GM23338 (cell line): Measurements from ENCODE around the gene TPK1. TPM values are rescaled to one million over a fixed set of nuclear protein-coding genes. Genes with fewer than 3 reads are reported as not detected.

ENCODE experiments used
- ATAC-seq: fragments of 200-7000 bp; cut with Tn5 transposase; 3 replicates; pipeline ENCODE4 v1.9.1; 2020
- DNase-seq: peaks from one replicate; pipeline ENCODE4 v3.0.0-alpha.2; 2015; ENCODE audit warnings: low spot score
- H2AFZ ChIP-seq: fragments of 200-600 bp; sonication (generic); 2 replicates; pipeline ENCODE4 v1.8.0; 2016; ENCODE audit warnings: antibody characterized with exemption, mild to moderate bottlenecking, moderate library complexity
- H3F3A ChIP-seq: fragments of 200-600 bp; sonication (generic); replicated peaks from 2 replicates; pipeline ENCODE4 v1.8.0; 2017; ENCODE audit warnings: antibody characterized with exemption, mixed run types, low read depth
- H3K27ac ChIP-seq: fragments of 200-600 bp; sonication (generic); 2 replicates; pipeline ENCODE4 v1.6.1; 2016; ENCODE audit warnings: low read depth
- H3K27me3 ChIP-seq: fragments of 200-600 bp; sonication (generic); 2 replicates; pipeline ENCODE4 v1.8.0; 2016; ENCODE audit warnings: mild to moderate bottlenecking, mixed run types, moderate library complexity; ENCODE audit not compliant: insufficient read depth
- H3K36me3 ChIP-seq: fragments of 200-600 bp; sonication (generic); 2 replicates; pipeline ENCODE4 v1.8.0; 2016; ENCODE audit warnings: mild to moderate bottlenecking; ENCODE audit not compliant: insufficient read depth
- H3K4me1 ChIP-seq: fragments of 200-600 bp; sonication (generic); 2 replicates; pipeline ENCODE4 v1.8.0; 2016; ENCODE audit warnings: mild to moderate bottlenecking, moderate library complexity; ENCODE audit not compliant: insufficient read depth
- H3K4me2 ChIP-seq: fragments of 200-600 bp; sonication (generic); 2 replicates; pipeline ENCODE4 v1.7.1; 2017; ENCODE audit warnings: mixed run types
- H3K4me3 ChIP-seq: fragments of 200-600 bp; sonication (generic); 2 replicates; pipeline ENCODE4 v1.6.1; 2016; ENCODE audit warnings: mixed run types
- H3K79me2 ChIP-seq: fragments of 200-600 bp; sonication (generic); replicated peaks from 2 replicates; pipeline ENCODE4 v1.8.0; 2017; ENCODE audit warnings: mild to moderate bottlenecking; ENCODE audit not compliant: insufficient read depth
- H3K9me2 ChIP-seq: fragments of 200-600 bp; sonication (generic); 2 replicates; pipeline ENCODE4 v1.8.0; 2017; ENCODE audit not compliant: insufficient read depth
- H4K20me1 ChIP-seq: fragments of 200-600 bp; sonication (generic); replicated peaks from 2 replicates; pipeline ENCODE4 v1.8.0; 2017; ENCODE audit warnings: mild to moderate bottlenecking; ENCODE audit not compliant: insufficient read depth
- H3K27ac Mint-ChIP-seq: 2 replicates; pipeline ENCODE4 v1.8.0; 2020; ENCODE audit warnings: inconsistent platforms, mild to moderate bottlenecking, moderate library complexity, mixed read lengths
- H3K27me3 Mint-ChIP-seq: 3 replicates; pipeline ENCODE4 v1.8.0; 2022; ENCODE audit warnings: low read depth, mild to moderate bottlenecking, moderate library complexity, mixed read lengths, inconsistent platforms; ENCODE audit not compliant: insufficient read depth, poor library complexity
- H3K36me3 Mint-ChIP-seq: 3 replicates; pipeline ENCODE4 v1.8.0; 2021; ENCODE audit warnings: low read depth, mild to moderate bottlenecking, inconsistent platforms, moderate library complexity, mixed read lengths
- H3K4me1 Mint-ChIP-seq: 3 replicates; pipeline ENCODE4 v1.8.0; 2020; ENCODE audit warnings: mild to moderate bottlenecking, inconsistent platforms, mixed read lengths
- H3K4me3 Mint-ChIP-seq: 3 replicates; pipeline ENCODE4 v1.8.0; 2021; ENCODE audit warnings: moderate library complexity, mild to moderate bottlenecking, inconsistent platforms, mixed read lengths
- H3K9me3 Mint-ChIP-seq: 3 replicates; pipeline ENCODE4 v1.8.0; 2020; ENCODE audit warnings: moderate library complexity, mild to moderate bottlenecking, inconsistent platforms, mixed read lengths
- CREB1 ChIP-seq: fragments of 250-450 bp; sonication (Bioruptor Pico); IDR thresholded peaks from 2 replicates; pipeline ENCODE4 v1.5.0; 2020; ENCODE audit warnings: low read depth, mild to moderate bottlenecking, moderate library complexity
- EZH2 ChIP-seq: fragments of 200-600 bp; sonication (generic); IDR thresholded peaks from one replicate; pipeline ENCODE4 v1.8.0; 2017; ENCODE audit warnings: antibody characterized with exemption, mild to moderate bottlenecking, low read depth; ENCODE audit not compliant: unreplicated experiment
- EZH2phosphoT487 ChIP-seq: fragments of 200-600 bp; sonication (generic); IDR thresholded peaks from one replicate; pipeline ENCODE4 v1.8.1; 2018; ENCODE audit warnings: antibody characterized with exemption; ENCODE audit not compliant: unreplicated experiment
- JUNB ChIP-seq: IDR thresholded peaks from one replicate; pipeline ENCODE4 v1.6.1; 2016; ENCODE audit warnings: antibody characterized with exemption; ENCODE audit not compliant: unreplicated experiment
- NANOG ChIP-seq: IDR thresholded peaks from 2 replicates; pipeline ENCODE4 v1.6.1; 2016; ENCODE audit warnings: antibody characterized with exemption, borderline replicate concordance
- POLR2AphosphoS5 ChIP-seq: IDR thresholded peaks from 2 replicates; pipeline ENCODE4 v1.6.1; 2016; ENCODE audit warnings: antibody characterized with exemption, low read depth
- STAT1 ChIP-seq: IDR thresholded peaks from one replicate; pipeline ENCODE4 v1.6.1; 2016; ENCODE audit warnings: antibody characterized with exemption; ENCODE audit not compliant: unreplicated experiment
- ZNF114 ChIP-seq: fragments of 250-450 bp; sonication (Bioruptor Pico); IDR thresholded peaks from 2 replicates; pipeline ENCODE4 v1.5.0; 2020; ENCODE audit warnings: mild to moderate bottlenecking, moderate library complexity
- ZNF331 ChIP-seq: fragments of 250-450 bp; sonication (Bioruptor Pico); IDR thresholded peaks from 2 replicates; pipeline ENCODE4 v1.5.0; 2020; ENCODE audit warnings: low read depth, mild to moderate bottlenecking, moderate library complexity
- polyA plus RNA-seq: library from polyadenylated mRNA; unstranded; fragments of >200 nt; fragmentation: Nextera tagmentation; extraction: Ambion mirVana; gene quantifications from 2 replicates; pipeline ENCODE4 v1.2.1, GENCODE V29; 2016
- total RNA-seq: library from RNA; depleted of rRNA; stranded (reverse); fragments of >200 nt; shearing (Covaris generic); gene quantifications from 2 replicates; pipeline ENCODE4 v1.2.3, GENCODE V29; 2014
- TF ChIP-seq, protein P1 (sequence below), 2 experiments: fragments of 200-600 bp in 1 of 2; sonication (generic) in 1 of 2; conservative IDR thresholded peaks; 2 replicates each; pipeline versions ENCODE4 v1.5.1 to v1.6.1; 2016 to 2017; ENCODE audit warnings: antibody characterized with exemption in 2 of 2, low read depth in 2 of 2, mild to moderate bottlenecking in 2 of 2, moderate library complexity in 1 of 2
- TF ChIP-seq, protein P2 (sequence below): IDR thresholded peaks from one replicate; pipeline ENCODE4 v1.6.1; 2018; ENCODE audit warnings: antibody characterized with exemption; ENCODE audit not compliant: unreplicated experiment
- TF ChIP-seq, protein P3 (sequence below): fragments of 250-450 bp; sonication (Bioruptor Pico); IDR thresholded peaks from 2 replicates; pipeline ENCODE4 v1.5.0; 2020; ENCODE audit warnings: mild to moderate bottlenecking, moderate library complexity
- TF ChIP-seq, protein P4 (sequence below): IDR thresholded peaks from 2 replicates; pipeline ENCODE4 v1.6.1; 2016; ENCODE audit warnings: antibody characterized with exemption

The TPK1 gene
- total and polyA plus RNA-seq, 2 experiments from 2014 or later: 2.6 to 2.9 TPM

DNA sequence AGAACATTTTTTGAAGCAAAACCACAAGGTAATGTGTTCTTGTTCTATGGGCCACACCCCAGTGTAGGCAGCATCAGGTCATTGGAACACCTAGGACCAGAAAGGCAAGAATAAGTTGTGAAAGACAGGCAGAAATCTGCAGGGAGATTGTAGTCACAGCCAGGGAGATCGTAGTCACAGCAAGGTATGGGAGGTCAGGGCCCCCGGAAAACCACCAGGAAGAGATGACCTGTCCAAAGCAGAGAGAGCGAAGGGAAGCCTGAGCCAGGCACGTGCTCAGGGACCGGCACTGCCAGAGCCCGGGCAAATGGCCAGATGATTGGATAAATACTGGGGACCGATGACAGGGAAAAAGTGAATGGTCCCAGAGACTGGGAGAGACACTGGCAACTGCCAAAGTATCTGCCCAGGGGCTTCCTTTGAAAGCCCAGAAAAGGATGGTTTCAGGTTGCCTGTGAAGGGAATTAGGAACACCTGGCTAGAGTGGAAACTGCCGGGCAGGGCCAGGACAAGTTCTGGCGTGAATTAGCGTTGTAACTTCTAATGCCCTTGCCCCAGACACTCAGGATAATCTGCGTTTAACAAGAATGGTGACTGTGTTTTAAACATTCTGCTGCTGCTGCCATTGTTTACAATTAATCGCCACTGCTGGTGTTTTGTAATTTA lies 428.5 kb downstream of the TPK1 start:
- peak overlapping the region; percentile 90 for H2AFZ ChIP-seq
- H4K20me1 ChIP-seq: no peaks in the 10 kb centered on the region
- Mint-ChIP-seq H3K4me1 (peaks cover 14% of the 10 kb centered on the region), H3K9me3 (no peaks in the 10 kb centered on the region), H3K27ac (no peak overlapping the region), H3K27me3 (no peaks in the 10 kb centered on the region), H3K36me3 (no peaks in the 10 kb centered on the region), H3K4me3 (no peak overlapping the region)
- H3K27ac ChIP-seq: no peak overlapping the region
- H3K27me3 ChIP-seq: no peaks in the 10 kb centered on the region
- no peak overlapping the region for H3K4me3 ChIP-seq
- peaks cover 4% of the 10 kb centered on the region; the same call in 1 of the 2 replicates for H3K4me1 ChIP-seq
- no peaks in the 10 kb centered on the region for H3F3A ChIP-seq
- H3K9me2 ChIP-seq: no peaks in the 10 kb centered on the region
- DNase-seq (peak; percentile 38), ATAC-seq (peak; percentile 72)
- no peaks in the 10 kb centered on the region for H3K79me2 ChIP-seq
- TF ChIP-seq EZH2phosphoT487 (no peak), NANOG (no peak), CREB1 (CRISPR knock-in tag) (no peak), STAT1 (no peak), POLR2AphosphoS5 (no peak), EZH2 (no peak), ZNF331 (CRISPR knock-in tag) (no peak), ZNF114 (CRISPR knock-in tag) (no peak), JUNB (no peak)
- TF ChIP-seq, protein P1, sequence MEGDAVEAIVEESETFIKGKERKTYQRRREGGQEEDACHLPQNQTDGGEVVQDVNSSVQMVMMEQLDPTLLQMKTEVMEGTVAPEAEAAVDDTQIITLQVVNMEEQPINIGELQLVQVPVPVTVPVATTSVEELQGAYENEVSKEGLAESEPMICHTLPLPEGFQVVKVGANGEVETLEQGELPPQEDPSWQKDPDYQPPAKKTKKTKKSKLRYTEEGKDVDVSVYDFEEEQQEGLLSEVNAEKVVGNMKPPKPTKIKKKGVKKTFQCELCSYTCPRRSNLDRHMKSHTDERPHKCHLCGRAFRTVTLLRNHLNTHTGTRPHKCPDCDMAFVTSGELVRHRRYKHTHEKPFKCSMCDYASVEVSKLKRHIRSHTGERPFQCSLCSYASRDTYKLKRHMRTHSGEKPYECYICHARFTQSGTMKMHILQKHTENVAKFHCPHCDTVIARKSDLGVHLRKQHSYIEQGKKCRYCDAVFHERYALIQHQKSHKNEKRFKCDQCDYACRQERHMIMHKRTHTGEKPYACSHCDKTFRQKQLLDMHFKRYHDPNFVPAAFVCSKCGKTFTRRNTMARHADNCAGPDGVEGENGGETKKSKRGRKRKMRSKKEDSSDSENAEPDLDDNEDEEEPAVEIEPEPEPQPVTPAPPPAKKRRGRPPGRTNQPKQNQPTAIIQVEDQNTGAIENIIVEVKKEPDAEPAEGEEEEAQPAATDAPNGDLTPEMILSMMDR (conservative IDR thresholded peaks at IDR 0.05; ENCODE audit: low read depth in 2 of 2): no peak
- TF ChIP-seq, protein P2, sequence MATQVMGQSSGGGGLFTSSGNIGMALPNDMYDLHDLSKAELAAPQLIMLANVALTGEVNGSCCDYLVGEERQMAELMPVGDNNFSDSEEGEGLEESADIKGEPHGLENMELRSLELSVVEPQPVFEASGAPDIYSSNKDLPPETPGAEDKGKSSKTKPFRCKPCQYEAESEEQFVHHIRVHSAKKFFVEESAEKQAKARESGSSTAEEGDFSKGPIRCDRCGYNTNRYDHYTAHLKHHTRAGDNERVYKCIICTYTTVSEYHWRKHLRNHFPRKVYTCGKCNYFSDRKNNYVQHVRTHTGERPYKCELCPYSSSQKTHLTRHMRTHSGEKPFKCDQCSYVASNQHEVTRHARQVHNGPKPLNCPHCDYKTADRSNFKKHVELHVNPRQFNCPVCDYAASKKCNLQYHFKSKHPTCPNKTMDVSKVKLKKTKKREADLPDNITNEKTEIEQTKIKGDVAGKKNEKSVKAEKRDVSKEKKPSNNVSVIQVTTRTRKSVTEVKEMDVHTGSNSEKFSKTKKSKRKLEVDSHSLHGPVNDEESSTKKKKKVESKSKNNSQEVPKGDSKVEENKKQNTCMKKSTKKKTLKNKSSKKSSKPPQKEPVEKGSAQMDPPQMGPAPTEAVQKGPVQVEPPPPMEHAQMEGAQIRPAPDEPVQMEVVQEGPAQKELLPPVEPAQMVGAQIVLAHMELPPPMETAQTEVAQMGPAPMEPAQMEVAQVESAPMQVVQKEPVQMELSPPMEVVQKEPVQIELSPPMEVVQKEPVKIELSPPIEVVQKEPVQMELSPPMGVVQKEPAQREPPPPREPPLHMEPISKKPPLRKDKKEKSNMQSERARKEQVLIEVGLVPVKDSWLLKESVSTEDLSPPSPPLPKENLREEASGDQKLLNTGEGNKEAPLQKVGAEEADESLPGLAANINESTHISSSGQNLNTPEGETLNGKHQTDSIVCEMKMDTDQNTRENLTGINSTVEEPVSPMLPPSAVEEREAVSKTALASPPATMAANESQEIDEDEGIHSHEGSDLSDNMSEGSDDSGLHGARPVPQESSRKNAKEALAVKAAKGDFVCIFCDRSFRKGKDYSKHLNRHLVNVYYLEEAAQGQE: no peak
- TF ChIP-seq, protein P3, sequence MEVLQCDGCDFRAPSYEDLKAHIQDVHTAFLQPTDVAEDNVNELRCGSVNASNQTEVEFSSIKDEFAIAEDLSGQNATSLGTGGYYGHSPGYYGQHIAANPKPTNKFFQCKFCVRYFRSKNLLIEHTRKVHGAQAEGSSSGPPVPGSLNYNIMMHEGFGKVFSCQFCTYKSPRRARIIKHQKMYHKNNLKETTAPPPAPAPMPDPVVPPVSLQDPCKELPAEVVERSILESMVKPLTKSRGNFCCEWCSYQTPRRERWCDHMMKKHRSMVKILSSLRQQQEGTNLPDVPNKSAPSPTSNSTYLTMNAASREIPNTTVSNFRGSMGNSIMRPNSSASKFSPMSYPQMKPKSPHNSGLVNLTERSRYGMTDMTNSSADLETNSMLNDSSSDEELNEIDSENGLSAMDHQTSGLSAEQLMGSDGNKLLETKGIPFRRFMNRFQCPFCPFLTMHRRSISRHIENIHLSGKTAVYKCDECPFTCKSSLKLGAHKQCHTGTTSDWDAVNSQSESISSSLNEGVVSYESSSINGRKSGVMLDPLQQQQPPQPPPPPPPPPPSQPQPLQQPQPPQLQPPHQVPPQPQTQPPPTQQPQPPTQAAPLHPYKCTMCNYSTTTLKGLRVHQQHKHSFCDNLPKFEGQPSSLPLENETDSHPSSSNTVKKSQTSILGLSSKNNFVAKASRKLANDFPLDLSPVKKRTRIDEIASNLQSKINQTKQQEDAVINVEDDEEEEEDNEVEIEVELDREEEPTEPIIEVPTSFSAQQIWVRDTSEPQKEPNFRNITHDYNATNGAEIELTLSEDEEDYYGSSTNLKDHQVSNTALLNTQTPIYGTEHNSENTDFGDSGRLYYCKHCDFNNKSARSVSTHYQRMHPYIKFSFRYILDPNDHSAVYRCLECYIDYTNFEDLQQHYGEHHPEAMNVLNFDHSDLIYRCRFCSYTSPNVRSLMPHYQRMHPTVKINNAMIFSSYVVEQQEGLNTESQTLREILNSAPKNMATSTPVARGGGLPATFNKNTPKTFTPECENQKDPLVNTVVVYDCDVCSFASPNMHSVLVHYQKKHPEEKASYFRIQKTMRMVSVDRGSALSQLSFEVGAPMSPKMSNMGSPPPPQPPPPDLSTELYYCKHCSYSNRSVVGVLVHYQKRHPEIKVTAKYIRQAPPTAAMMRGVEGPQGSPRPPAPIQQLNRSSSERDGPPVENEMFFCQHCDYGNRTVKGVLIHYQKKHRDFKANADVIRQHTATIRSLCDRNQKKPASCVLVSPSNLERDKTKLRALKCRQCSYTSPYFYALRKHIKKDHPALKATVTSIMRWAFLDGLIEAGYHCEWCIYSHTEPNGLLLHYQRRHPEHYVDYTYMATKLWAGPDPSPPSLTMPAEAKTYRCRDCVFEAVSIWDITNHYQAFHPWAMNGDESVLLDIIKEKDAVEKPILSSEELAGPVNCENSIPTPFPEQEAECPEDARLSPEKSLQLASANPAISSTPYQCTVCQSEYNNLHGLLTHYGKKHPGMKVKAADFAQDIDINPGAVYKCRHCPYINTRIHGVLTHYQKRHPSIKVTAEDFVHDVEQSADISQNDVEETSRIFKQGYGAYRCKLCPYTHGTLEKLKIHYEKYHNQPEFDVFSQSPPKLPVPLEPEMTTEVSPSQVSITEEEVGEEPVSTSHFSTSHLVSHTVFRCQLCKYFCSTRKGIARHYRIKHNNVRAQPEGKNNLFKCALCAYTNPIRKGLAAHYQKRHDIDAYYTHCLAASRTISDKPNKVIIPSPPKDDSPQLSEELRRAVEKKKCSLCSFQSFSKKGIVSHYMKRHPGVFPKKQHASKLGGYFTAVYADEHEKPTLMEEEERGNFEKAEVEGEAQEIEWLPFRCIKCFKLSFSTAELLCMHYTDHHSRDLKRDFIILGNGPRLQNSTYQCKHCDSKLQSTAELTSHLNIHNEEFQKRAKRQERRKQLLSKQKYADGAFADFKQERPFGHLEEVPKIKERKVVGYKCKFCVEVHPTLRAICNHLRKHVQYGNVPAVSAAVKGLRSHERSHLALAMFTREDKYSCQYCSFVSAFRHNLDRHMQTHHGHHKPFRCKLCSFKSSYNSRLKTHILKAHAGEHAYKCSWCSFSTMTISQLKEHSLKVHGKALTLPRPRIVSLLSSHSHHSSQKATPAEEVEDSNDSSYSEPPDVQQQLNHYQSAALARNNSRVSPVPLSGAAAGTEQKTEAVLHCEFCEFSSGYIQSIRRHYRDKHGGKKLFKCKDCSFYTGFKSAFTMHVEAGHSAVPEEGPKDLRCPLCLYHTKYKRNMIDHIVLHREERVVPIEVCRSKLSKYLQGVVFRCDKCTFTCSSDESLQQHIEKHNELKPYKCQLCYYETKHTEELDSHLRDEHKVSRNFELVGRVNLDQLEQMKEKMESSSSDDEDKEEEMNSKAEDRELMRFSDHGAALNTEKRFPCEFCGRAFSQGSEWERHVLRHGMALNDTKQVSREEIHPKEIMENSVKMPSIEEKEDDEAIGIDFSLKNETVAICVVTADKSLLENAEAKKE (CRISPR knock-in tag): no peak
- TF ChIP-seq, protein P4, sequence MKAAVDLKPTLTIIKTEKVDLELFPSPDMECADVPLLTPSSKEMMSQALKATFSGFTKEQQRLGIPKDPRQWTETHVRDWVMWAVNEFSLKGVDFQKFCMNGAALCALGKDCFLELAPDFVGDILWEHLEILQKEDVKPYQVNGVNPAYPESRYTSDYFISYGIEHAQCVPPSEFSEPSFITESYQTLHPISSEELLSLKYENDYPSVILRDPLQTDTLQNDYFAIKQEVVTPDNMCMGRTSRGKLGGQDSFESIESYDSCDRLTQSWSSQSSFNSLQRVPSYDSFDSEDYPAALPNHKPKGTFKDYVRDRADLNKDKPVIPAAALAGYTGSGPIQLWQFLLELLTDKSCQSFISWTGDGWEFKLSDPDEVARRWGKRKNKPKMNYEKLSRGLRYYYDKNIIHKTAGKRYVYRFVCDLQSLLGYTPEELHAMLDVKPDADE: no peak
- H3K4me2 ChIP-seq: no peak overlapping the region
- no peaks in the 10 kb centered on the region for H3K36me3 ChIP-seq
